Measurements from ENCODE around the gene KCND3. TPM values are rescaled to one million over a fixed set of nuclear protein-coding genes. Genes with fewer than 3 reads are reported as not detected.
A peak's percentile ranks its signal among the peaks of the same experiment; 100 is the strongest.

The KCND3 gene
- total RNA-seq, 1 experiment from 2014 or later: not detected

DNA sequence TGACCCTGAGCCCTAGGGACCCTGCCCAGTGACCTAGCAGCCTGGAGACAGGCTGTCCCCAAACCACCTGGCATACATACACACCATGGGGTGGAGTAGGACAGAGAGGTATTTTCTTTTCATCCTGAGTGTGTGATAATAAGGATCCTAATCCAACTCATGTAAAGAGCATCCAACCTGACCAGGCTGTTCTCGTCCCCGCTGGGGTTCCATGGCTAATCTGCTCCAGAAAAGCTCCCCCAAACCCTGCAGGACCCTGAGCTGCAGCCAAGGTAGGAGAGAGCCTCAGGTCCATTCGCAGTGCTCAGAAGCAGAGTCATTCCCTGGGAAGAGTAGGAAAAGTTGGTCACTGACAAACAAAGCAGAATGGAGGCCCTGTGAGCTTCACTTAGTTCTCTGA lies 31.4 kb downstream of the KCND3 start:
- ChIA-PET POLR2A (interaction anchor here (0.6 kb wide), 1 partner anchor 189 kb away, joined by 3 read pairs; no protein-coding TSS in a partner anchor), CTCF (interaction anchor here (1.7 kb wide), 1 partner anchor 408 kb away, joined by 5 read pairs; no protein-coding TSS in a partner anchor)
- no peaks in the 10 kb centered on the region for H3K36me3 Mint-ChIP-seq (ENCODE audit: insufficient read depth, unreplicated experiment)
- TF ChIP-seq, protein P1, sequence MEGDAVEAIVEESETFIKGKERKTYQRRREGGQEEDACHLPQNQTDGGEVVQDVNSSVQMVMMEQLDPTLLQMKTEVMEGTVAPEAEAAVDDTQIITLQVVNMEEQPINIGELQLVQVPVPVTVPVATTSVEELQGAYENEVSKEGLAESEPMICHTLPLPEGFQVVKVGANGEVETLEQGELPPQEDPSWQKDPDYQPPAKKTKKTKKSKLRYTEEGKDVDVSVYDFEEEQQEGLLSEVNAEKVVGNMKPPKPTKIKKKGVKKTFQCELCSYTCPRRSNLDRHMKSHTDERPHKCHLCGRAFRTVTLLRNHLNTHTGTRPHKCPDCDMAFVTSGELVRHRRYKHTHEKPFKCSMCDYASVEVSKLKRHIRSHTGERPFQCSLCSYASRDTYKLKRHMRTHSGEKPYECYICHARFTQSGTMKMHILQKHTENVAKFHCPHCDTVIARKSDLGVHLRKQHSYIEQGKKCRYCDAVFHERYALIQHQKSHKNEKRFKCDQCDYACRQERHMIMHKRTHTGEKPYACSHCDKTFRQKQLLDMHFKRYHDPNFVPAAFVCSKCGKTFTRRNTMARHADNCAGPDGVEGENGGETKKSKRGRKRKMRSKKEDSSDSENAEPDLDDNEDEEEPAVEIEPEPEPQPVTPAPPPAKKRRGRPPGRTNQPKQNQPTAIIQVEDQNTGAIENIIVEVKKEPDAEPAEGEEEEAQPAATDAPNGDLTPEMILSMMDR (IDR thresholded peaks at IDR 0.05; ENCODE audit: unreplicated experiment): no peak
- H3K27ac Mint-ChIP-seq (ENCODE audit: low read depth, unreplicated experiment): no peak overlapping the region
- H3K9me3 Mint-ChIP-seq (ENCODE audit: unreplicated experiment): no peaks in the 10 kb centered on the region
- BruUV-seq (replicated peaks): no TSS peak
- peaks cover 4% of the 10 kb centered on the region for H3K4me1 Mint-ChIP-seq (ENCODE audit: insufficient read depth, unreplicated experiment)
- H3K27me3 Mint-ChIP-seq (ENCODE audit: insufficient read depth, unreplicated experiment): peaks cover 44% of the 10 kb centered on the region
- intact Hi-C loops (cut with micrococcal nuclease): no loop called here
- no peak for DNase-seq (ENCODE audit: unreplicated experiment)
- H3K4me3 Mint-ChIP-seq (ENCODE audit: unreplicated experiment): no peak overlapping the region

DNA sequence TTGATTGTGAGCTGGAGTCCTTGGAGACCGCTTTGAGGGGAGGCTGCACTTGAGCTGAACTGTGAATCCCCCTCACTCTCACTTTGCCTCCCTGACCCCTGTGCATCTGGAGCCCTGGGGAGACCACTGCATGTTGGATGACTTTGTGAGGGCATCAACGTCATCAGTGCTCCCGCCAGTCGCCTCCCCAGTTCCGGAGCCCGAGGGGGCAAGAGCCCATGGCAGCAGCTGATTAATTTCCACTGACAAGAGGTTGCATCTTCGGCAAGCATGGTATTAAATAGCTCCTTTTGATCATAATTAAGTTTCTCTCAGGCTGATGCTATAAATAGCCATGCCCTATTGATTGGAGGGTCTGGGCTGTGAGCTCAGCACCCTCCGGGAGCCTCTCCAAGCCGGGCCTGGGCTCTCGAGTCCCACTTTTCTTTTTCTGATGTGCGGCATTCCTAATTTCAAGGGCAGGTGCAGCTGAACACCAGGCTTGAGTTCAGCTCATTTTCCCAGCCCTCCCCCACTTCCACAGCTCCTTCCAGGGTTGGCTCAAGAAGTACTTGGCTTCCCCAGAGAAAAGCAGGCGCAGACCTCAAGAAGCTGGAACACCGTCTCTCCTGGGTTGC lies 33.2 kb downstream of the KCND3 start:
- BruUV-seq (replicated peaks): no TSS peak
- Mint-ChIP-seq H3K4me3 (ENCODE audit: unreplicated experiment) (no peak overlapping the region), H3K27ac (ENCODE audit: low read depth, unreplicated experiment) (no peak overlapping the region), H3K27me3 (ENCODE audit: insufficient read depth, unreplicated experiment) (peaks cover 26% of the 10 kb centered on the region), H3K4me1 (ENCODE audit: insufficient read depth, unreplicated experiment) (peaks cover 13% of the 10 kb centered on the region), H3K36me3 (ENCODE audit: insufficient read depth, unreplicated experiment) (no peaks in the 10 kb centered on the region), H3K9me3 (ENCODE audit: unreplicated experiment) (no peaks in the 10 kb centered on the region)
- intact Hi-C loops (cut with micrococcal nuclease): no loop called here
- TF ChIP-seq, protein P1 (IDR thresholded peaks at IDR 0.05; ENCODE audit: unreplicated experiment): no peak
- no peak for DNase-seq (ENCODE audit: unreplicated experiment)
- CTCF ChIA-PET: interaction anchor here (1.4 kb wide), 1 partner anchor 9 kb away, joined by 5 read pairs; no protein-coding TSS in a partner anchor
- POLR2A ChIA-PET: no interaction called here

DNA sequence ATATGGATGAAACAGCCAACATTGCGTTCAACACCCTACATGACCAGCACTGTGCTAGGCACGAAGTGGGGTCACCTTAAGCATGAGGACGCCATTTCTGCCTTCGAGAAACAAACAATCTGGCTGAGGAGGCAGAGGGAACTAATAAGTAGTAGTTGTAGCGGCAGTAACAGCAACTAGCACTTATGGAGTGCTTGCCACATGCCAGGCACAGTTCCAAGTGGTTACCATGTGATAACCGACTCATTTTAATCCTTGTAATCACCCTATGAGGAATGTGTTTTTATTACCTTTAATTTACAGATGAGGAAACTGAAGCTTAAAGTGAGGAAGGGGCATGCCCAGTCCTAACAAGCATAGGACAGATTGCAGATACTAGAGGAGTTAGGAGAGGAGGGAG lies 33.7 kb downstream of the KCND3 start:
- Mint-ChIP-seq H3K27me3 (ENCODE audit: insufficient read depth, unreplicated experiment) (peaks cover 21% of the 10 kb centered on the region), H3K27ac (ENCODE audit: low read depth, unreplicated experiment) (no peak overlapping the region), H3K9me3 (ENCODE audit: unreplicated experiment) (no peaks in the 10 kb centered on the region), H3K4me1 (ENCODE audit: insufficient read depth, unreplicated experiment) (peaks cover 13% of the 10 kb centered on the region), H3K4me3 (ENCODE audit: unreplicated experiment) (no peak overlapping the region), H3K36me3 (ENCODE audit: insufficient read depth, unreplicated experiment) (no peaks in the 10 kb centered on the region)
- no TSS peak for BruUV-seq (replicated peaks)
- TF ChIP-seq, protein P1 (IDR thresholded peaks at IDR 0.05; ENCODE audit: unreplicated experiment): no peak
- peak; percentile 14 for DNase-seq (ENCODE audit: unreplicated experiment)
- POLR2A ChIA-PET: no interaction called here
- intact Hi-C loops (cut with micrococcal nuclease): no loop called here
- CTCF ChIA-PET: interaction anchor here (1.4 kb wide), 1 partner anchor 9 kb away, joined by 5 read pairs; no protein-coding TSS in a partner anchor

DNA sequence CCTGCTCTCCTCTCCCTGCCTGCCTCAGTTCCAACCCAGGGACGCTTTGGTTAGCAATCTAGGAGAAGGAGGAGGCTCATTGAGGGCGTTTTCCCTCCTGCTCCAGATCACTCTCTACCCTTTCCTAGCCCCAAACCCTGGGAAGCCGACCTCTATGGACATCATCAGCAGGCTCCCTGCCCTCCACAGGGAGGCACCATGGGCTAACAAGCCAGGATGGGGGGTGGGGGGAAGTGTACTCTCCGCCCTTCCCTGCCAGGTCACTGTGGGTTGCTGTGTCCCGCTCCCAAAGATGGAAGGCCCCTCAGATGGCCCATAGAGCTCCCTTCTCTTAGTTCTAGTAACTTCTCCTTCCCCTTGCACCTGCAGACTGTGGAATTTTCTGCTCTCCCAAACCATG lies 35.7 kb downstream of the KCND3 start:
- H3K36me3 Mint-ChIP-seq (ENCODE audit: insufficient read depth, unreplicated experiment): no peaks in the 10 kb centered on the region
- intact Hi-C loops (cut with micrococcal nuclease): no loop called here
- peaks cover 3% of the 10 kb centered on the region for H3K27me3 Mint-ChIP-seq (ENCODE audit: insufficient read depth, unreplicated experiment)
- DNase-seq (ENCODE audit: unreplicated experiment): no peak
- peaks cover 21% of the 10 kb centered on the region for H3K4me1 Mint-ChIP-seq (ENCODE audit: insufficient read depth, unreplicated experiment)
- no TSS peak for BruUV-seq (replicated peaks)
- no peak overlapping the region for H3K27ac Mint-ChIP-seq (ENCODE audit: low read depth, unreplicated experiment)
- no peak overlapping the region for H3K4me3 Mint-ChIP-seq (ENCODE audit: unreplicated experiment)
- TF ChIP-seq, protein P1 (IDR thresholded peaks at IDR 0.05; ENCODE audit: unreplicated experiment): no peak
- CTCF ChIA-PET: interaction anchor here (0.6 kb wide), 1 partner anchor 172 kb away, joined by 3 read pairs; no protein-coding TSS in a partner anchor
- no peaks in the 10 kb centered on the region for H3K9me3 Mint-ChIP-seq (ENCODE audit: unreplicated experiment)
- POLR2A ChIA-PET: no interaction called here

Data from MCF 10A (cell line).